Ascending aorta (tissue), 2 donors: ENCODE results near the gene E2F6. TPM values are rescaled to one million over a fixed set of nuclear protein-coding genes. Genes with fewer than 3 reads are reported as not detected.

Experiments
- DNase-seq, 2 donors: peaks; one replicate each; pipeline ENCODE4 v3.0.0-alpha.2; 2019; ENCODE audit warnings: low spot score in 2 of 2
- H3K27ac ChIP-seq, 2 donors: fragments of 200-600 bp; sonication (generic); one replicate each; pipeline ENCODE4 v1.5.1; 2016 to 2017; ENCODE audit warnings: mild to moderate bottlenecking in 1 of 2
- H3K27me3 ChIP-seq: fragments of 200-600 bp; sonication (generic); one replicate; pipeline ENCODE4 v1.5.1; 2017
- H3K36me3 ChIP-seq, 2 donors: fragments of 200-600 bp; sonication (generic); one replicate each; pipeline ENCODE4 v1.5.1; 2016
- H3K4me1 ChIP-seq, 2 donors: fragments of 200-600 bp; sonication (generic); one replicate each; pipeline ENCODE4 v1.5.1; 2016 to 2017; ENCODE audit warnings: mild to moderate bottlenecking in 1 of 2
- H3K4me3 ChIP-seq, 2 donors: fragments of 200-600 bp; sonication (generic); one replicate each; pipeline ENCODE4 v1.5.1; 2016 to 2017; ENCODE audit warnings: mild to moderate bottlenecking in 1 of 2
- H3K9me3 ChIP-seq, 2 donors: fragments of 200-600 bp; sonication (generic); one replicate each; pipeline ENCODE4 v1.5.1; 2016
- intact Hi-C: fragments of 100-400 bp; cut with DNase I; formaldehyde crosslinking; loops from one replicate; pipeline ENCODE4 v1.15.1; 2023
- total RNA-seq: library from RNA; depleted of rRNA; stranded (reverse); fragments of >200 nt; gene quantifications from one replicate; pipeline ENCODE4 v1.1.0, GENCODE V29; 2016
- TF ChIP-seq, protein P1 (sequence below), 3 experiments: fragments of 200-600 bp in 2 of 3; fragments of 450-650 bp in 1 of 3; sonication (generic) in 2 of 3; IDR thresholded peaks; one replicate each; pipeline ENCODE4 v1.5.1; 2016 to 2019; ENCODE audit warnings: antibody characterized with exemption in 3 of 3, mild to moderate bottlenecking in 1 of 3, moderate library complexity in 1 of 3

The E2F6 gene
- total RNA-seq, 1 donor from 2014 or later: 1.9 TPM

DNA sequence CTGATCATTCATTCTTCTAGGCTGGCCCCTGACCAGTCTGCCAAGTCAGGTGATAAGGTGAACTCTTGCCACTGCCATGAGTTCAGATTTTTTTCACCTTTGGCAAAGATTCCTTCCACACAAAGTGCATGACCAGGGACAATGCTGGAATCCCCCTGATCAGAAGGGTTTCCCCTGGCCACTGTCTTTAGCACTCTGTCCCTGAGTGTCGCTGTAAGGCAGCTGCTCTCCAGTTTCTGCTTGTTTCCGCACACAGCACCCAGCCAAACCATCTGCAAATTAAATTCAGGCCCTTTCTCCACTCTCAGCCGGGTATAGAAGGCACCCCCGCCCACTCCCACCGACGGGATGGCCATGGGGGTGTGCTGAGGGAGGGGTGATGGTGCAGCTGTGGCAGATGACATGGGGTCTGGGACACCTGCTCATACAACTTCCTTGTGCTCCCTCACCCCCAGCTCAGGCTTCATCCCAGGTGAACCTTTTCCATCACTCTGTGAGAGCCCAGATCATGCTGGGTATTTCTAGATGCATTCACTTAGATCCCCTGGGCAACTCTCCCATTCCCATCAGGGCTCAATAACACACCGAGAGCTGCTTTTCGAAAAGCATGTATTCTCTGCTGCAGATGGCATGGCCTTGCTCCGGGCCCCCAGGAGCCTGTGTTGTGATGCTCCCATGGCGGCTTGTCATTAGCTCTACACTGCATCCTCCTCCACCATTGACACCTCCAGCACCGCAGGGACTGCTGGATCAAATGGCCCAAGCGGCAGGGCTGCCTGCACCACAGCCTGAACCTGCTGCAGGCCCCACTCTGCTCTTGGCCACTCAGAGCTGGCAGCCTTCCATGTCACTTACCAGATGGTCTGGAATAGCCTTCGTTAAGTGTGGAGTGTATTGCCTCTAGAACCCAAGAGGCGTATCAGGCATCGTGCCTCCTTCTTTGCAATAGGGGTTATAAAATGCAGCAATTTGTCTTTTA lies 69.2 kb downstream of the E2F6 start:
- H3K4me3 ChIP-seq: no peak overlapping the region
- no peaks in the 10 kb centered on the region for H3K9me3 ChIP-seq
- no peaks in the 10 kb centered on the region for H3K27me3 ChIP-seq
- H3K36me3 ChIP-seq: no peaks in the 10 kb centered on the region
- peaks cover 3 to 10% of the 10 kb centered on the region in 2 donors for H3K4me1 ChIP-seq
- TF ChIP-seq, protein P1, sequence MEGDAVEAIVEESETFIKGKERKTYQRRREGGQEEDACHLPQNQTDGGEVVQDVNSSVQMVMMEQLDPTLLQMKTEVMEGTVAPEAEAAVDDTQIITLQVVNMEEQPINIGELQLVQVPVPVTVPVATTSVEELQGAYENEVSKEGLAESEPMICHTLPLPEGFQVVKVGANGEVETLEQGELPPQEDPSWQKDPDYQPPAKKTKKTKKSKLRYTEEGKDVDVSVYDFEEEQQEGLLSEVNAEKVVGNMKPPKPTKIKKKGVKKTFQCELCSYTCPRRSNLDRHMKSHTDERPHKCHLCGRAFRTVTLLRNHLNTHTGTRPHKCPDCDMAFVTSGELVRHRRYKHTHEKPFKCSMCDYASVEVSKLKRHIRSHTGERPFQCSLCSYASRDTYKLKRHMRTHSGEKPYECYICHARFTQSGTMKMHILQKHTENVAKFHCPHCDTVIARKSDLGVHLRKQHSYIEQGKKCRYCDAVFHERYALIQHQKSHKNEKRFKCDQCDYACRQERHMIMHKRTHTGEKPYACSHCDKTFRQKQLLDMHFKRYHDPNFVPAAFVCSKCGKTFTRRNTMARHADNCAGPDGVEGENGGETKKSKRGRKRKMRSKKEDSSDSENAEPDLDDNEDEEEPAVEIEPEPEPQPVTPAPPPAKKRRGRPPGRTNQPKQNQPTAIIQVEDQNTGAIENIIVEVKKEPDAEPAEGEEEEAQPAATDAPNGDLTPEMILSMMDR (IDR thresholded peaks at IDR 0.05): no peak
- DNase-seq: no peak
- intact Hi-C loops: loop anchor here (10.0 kb wide), 1 partner anchor 1318 kb away; the partner anchor contains the start of gene TRIB2
- no peak overlapping the region for H3K27ac ChIP-seq

DNA sequence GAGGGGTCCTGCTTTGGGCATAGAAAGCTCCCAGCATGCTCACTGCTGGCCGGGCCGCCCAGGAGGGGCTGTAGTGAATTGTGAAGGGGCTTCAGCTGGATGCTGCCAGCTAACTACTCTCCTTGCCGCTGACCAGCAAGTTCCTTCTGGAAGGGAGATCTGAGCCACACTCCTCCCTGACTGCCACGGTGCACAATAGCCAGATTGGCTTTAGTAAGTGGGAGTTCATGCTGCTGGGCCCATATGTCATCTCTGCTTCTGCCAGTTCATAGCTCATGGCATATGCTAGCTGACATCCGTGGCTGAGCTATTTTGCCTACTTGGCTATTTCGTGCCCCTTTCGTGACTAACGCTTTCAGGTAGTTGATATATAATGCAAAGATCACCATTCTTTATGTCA lies 69.9 kb downstream of the E2F6 start:
- no peak overlapping the region for H3K4me3 ChIP-seq
- no peaks in the 10 kb centered on the region for H3K36me3 ChIP-seq
- TF ChIP-seq, protein P1 (IDR thresholded peaks at IDR 0.05): no peak
- DNase-seq: no peak
- intact Hi-C loops: loop anchor here (10.0 kb wide), 1 partner anchor 1319 kb away; the partner anchor contains the start of gene TRIB2
- no peaks in the 10 kb centered on the region for H3K9me3 ChIP-seq
- no peak overlapping the region for H3K27ac ChIP-seq
- H3K4me1 ChIP-seq: peaks cover 3 to 15% of the 10 kb centered on the region in 2 donors
- no peaks in the 10 kb centered on the region for H3K27me3 ChIP-seq

DNA sequence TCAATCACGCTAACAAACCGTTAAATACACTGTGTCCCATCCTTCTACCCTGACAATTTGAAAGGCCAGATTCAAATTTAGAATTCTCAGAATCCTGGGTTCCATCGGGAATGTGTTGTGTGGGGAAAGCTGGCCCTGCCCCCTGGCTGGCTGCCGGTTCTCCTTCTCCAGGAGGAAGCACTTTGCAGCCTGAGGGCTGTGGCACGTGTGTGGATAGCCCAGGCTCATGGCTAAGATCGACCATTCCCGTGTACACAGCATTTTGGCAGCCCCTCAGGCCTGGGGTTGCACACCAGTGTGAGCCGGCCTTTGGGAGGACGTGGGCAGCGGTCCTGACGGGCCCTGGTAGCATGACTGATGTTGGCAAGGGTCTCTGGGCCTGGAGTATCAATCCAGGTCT lies 70.6 kb downstream of the E2F6 start:
- H3K27me3 ChIP-seq: no peaks in the 10 kb centered on the region
- H3K4me3 ChIP-seq: no peak overlapping the region
- intact Hi-C loops: loop anchor here (10.0 kb wide), 1 partner anchor 1319 kb away; the partner anchor contains the start of gene TRIB2
- TF ChIP-seq, protein P1 (IDR thresholded peaks at IDR 0.05): no peak
- H3K36me3 ChIP-seq: no peaks in the 10 kb centered on the region
- no peak for DNase-seq
- H3K9me3 ChIP-seq: no peaks in the 10 kb centered on the region
- peaks cover 3 to 15% of the 10 kb centered on the region in 2 donors for H3K4me1 ChIP-seq
- H3K27ac ChIP-seq: peak overlapping the region in 1 of 2 donors; percentile 14

Other genes starting within 250 kb of the E2F6 start
- 33.0 TPM for gene ROCK2, start 121.5 kb downstream of the E2F6 start, total RNA-seq
- gene GREB1, start 67.9 kb upstream of the E2F6 start, total RNA-seq: 5.9 TPM
- not detected for gene NTSR2, start 204.0 kb upstream of the E2F6 start, total RNA-seq